K562 (cell line): ENCODE measurements around the gene HSPB6. TPM values are rescaled to one million over a fixed set of nuclear protein-coding genes. Genes with fewer than 3 reads are reported as not detected.
A peak's percentile ranks its signal among the peaks of the same experiment; 100 is the strongest.

ENCODE experiments used
- ATAC-seq: fragments of 200-7000 bp; cut with Tn5 transposase; 3 replicates; pipeline ENCODE4 v1.9.1; 2020; ENCODE audit warnings: moderate library complexity
- BruUV-seq: library from RNA; stranded (reverse); fragments of 400-500 nt; replicated peaks from 2 replicates; lab custom pipeline; 2021; lab: Mats Ljungman, UMichigan
- CTCF ChIA-PET: fragments of 300-600 bp; formaldehyde crosslinking; extraction: SDS; loops from one replicate; lab custom pipeline; 2021; ENCODE audit warnings: low intra/inter-chr PET ratio; lab: Yijun Ruan, JAX
- POLR2A ChIA-PET: fragments of 300-600, 350-650 bp; sonication (Branson Sonifier 250); formaldehyde crosslinking; extraction: SDS; loops from one replicate; lab custom pipeline; 2021; ENCODE audit warnings: antibody characterized with exemption, inconsistent platforms; lab: Yijun Ruan, JAX
- DNase-seq, 4 experiments: peaks; one replicate each; pipeline versions ENCODE4 v3.0.0 to v3.0.0-alpha.2; 2011 to 2018; ENCODE audit warnings: low spot score in 3 of 4, mixed read lengths in 3 of 4; ENCODE audit errors: extremely low read depth in 1 of 4
- FAIRE-seq: peaks from 2 replicates; lab custom pipeline; 2011; peaks lifted over from hg19 to GRCh38; lab: Jason Lieb, UNC
- H2AFZ ChIP-seq: 2 replicates; pipeline ENCODE4 v1.6.0; 2011; ENCODE audit warnings: low read depth, low read length, control low read depth, inconsistent platforms
- H3K27ac ChIP-seq: fragments of 200-600 bp; 3 replicates; pipeline ENCODE4 v1.8.0; 2011; ENCODE audit warnings: low read depth, mild to moderate bottlenecking, control low read depth, inconsistent platforms, low read length, moderate library complexity, mixed read lengths; ENCODE audit errors: extremely low read depth
- H3K27me3 ChIP-seq, 2 experiments: fragments of 300-600 bp in 1 of 2; 2 replicates in 1 of 2; 3 replicates in 1 of 2; pipeline versions ENCODE4 v1.6.0 to v1.8.0; 2011; ENCODE audit warnings: inconsistent platforms in 2 of 2, low read length in 2 of 2, mild to moderate bottlenecking in 1 of 2, mixed read lengths in 1 of 2, moderate library complexity in 1 of 2; ENCODE audit not compliant: control insufficient read depth in 2 of 2, insufficient read depth in 2 of 2
- H3K36me3 ChIP-seq: fragments of 300-600 bp; 3 replicates; pipeline ENCODE4 v1.8.0; 2011; ENCODE audit warnings: mild to moderate bottlenecking, low read length, inconsistent platforms; ENCODE audit not compliant: control insufficient read depth, insufficient read depth
- H3K4me1 ChIP-seq, 2 experiments: fragments of 200-600 bp in 1 of 2; replicated peaks in 1 of 2; 2 replicates in 1 of 2; 3 replicates in 1 of 2; pipeline versions ENCODE4 v1.5.1 to v1.8.0; 2011; ENCODE audit warnings: inconsistent platforms in 2 of 2, low read length in 2 of 2, mild to moderate bottlenecking in 1 of 2, mixed read lengths in 1 of 2, moderate library complexity in 1 of 2; ENCODE audit not compliant: control insufficient read depth in 2 of 2, insufficient read depth in 2 of 2
- H3K4me2 ChIP-seq: 2 replicates; pipeline ENCODE4 v1.6.1; 2011; ENCODE audit warnings: low read length, control low read depth, inconsistent platforms, mixed read lengths; ENCODE audit not compliant: insufficient read depth
- H3K4me3 ChIP-seq: fragments of 200-600 bp; sonication (generic), shearing (Covaris generic); 2 replicates; pipeline ENCODE4 v1.5.1; 2016; ENCODE audit warnings: control low read depth, inconsistent platforms
- H3K79me2 ChIP-seq: fragments of 200-600 bp; 3 replicates; pipeline ENCODE4 v1.8.0; 2011; ENCODE audit warnings: low read length, inconsistent platforms; ENCODE audit not compliant: control insufficient read depth, insufficient read depth
- H3K9ac ChIP-seq, 2 experiments: 2 replicates each; pipeline versions ENCODE4 v1.6.0 to v1.6.1; 2011; ENCODE audit warnings: low read depth in 2 of 2, low read length in 2 of 2, control low read depth in 1 of 2, inconsistent platforms in 1 of 2, mild to moderate bottlenecking in 1 of 2, mixed read lengths in 1 of 2; ENCODE audit not compliant: insufficient read depth in 1 of 2
- H3K9me1 ChIP-seq: one replicate; pipeline ENCODE4 v1.6.0; 2011; ENCODE audit warnings: inconsistent platforms, mild to moderate bottlenecking, low read length, moderate library complexity; ENCODE audit not compliant: control insufficient read depth, insufficient read depth
- H3K9me3 ChIP-seq: replicated peaks from 2 replicates; pipeline ENCODE4 v1.5.1; 2011; ENCODE audit warnings: low read depth, low read length, inconsistent platforms; ENCODE audit not compliant: control insufficient read depth, insufficient read depth
- H4K20me1 ChIP-seq: replicated peaks from 2 replicates; pipeline ENCODE4 v1.6.1; 2011; ENCODE audit warnings: low read length, inconsistent platforms, mixed read lengths; ENCODE audit not compliant: control insufficient read depth, insufficient read depth
- BHLHE40 ChIP-seq: IDR thresholded peaks from 2 replicates; pipeline ENCODE4 v1.6.1; 2011; ENCODE audit warnings: low read length, improper control_type of control experiment
- MCM7 ChIP-seq, 2 experiments: fragments of 450-650 bp; IDR thresholded peaks; 2 replicates each; pipeline ENCODE4 v1.6.1; 2016 to 2018
- MGA ChIP-seq: fragments of 450-650 bp; IDR thresholded peaks from 2 replicates; pipeline ENCODE4 v1.6.1; 2016; ENCODE audit warnings: mild to moderate bottlenecking, moderate library complexity
- SMARCB1 ChIP-seq: IDR thresholded peaks from 2 replicates; pipeline ENCODE4 v1.6.1; 2011; ENCODE audit warnings: improper control_type of control experiment, low read depth; ENCODE audit not compliant: insufficient read length
- SRF ChIP-seq, 2 experiments: fragments of 250-450, 450-650 bp in 1 of 2; sonication (Bioruptor Pico) in 1 of 2; sonication (generic) in 1 of 2; formaldehyde crosslinking; IDR thresholded peaks; 2 replicates each; pipeline versions ENCODE4 v1.5.0 to v1.5.1; 2020 to 2022; ENCODE audit warnings: mild to moderate bottlenecking in 1 of 2, missing genetic modification reagents in 1 of 2
- TEAD4 ChIP-seq, 2 experiments: sonication (generic) in 1 of 2; formaldehyde crosslinking in 1 of 2; IDR thresholded peaks; 2 replicates each; pipeline versions ENCODE4 v1.6.1 to v1.8.0; 2012 to 2022; ENCODE audit warnings: borderline replicate concordance in 1 of 2, inconsistent platforms in 1 of 2, low read length in 1 of 2, mild to moderate bottlenecking in 1 of 2, missing genetic modification reagents in 1 of 2
- U2AF1 ChIP-seq: fragments of 200-400 bp; formaldehyde crosslinking; optimal IDR thresholded peaks from 2 replicates; pipeline ENCODE3; 2017; ENCODE audit warnings: mild to moderate bottlenecking, low read depth, low read length, moderate library complexity
- WGBS: fragments of 100-300 bp; shearing (Covaris generic); methylation state at CpG from one replicate; pipeline ENCODE4 v1.1.6; 2016; ENCODE audit warnings: low coverage, mixed read lengths; ENCODE audit not compliant: insufficient coverage; ENCODE audit errors: missing lambda C conversion rate; 5-methylcytosine and 5-hydroxymethylcytosine counted together
- in situ Hi-C: fragments of 300-500 bp; cut with MboI; formaldehyde crosslinking; loops from 4 replicates; pipeline ENCODE4 v1.15.0; 2018; ENCODE audit warnings: inconsistent platforms, mixed read lengths
- intact Hi-C: fragments of 100-400 bp; cut with micrococcal nuclease; formaldehyde crosslinking; loops from 2 replicates; pipeline ENCODE4 v1.14.2; 2022
- polyA plus RNA-seq, 8 experiments: library from polyadenylated mRNA; depleted of rRNA in 4 of 8; stranded (reverse) in 5 of 8; unstranded in 3 of 8; fragments of >200 nt; fragmentation: Nextera tagmentation in 2 of 8; fragmentation: Illumina TruSeq in 1 of 8; extraction: Ambion mirVana in 2 of 8; extraction: Trizol in 1 of 8; gene quantifications; 2 replicates each; pipeline versions ENCODE4 v1.2.1 to v1.2.3, GENCODE V29; 2011 to 2014; ENCODE audit warnings: inconsistent platforms in 1 of 8, missing spikeins in 1 of 8
- total RNA-seq, 7 experiments: library from RNA; depleted of rRNA in 6 of 7; stranded (reverse); fragments of >200 nt in 6 of 7; fragmentation: Illumina TruSeq in 2 of 7; extraction: Trizol in 2 of 7; gene quantifications; 2 replicates each; pipeline versions ENCODE4 v1.2.1 to v1.2.3, GENCODE V29; 2011 to 2021; ENCODE audit warnings: low replicate concordance in 1 of 7
- TF ChIP-seq, protein P1 (sequence below): sonication (generic); formaldehyde crosslinking; IDR thresholded peaks from 2 replicates; pipeline ENCODE4 v1.8.0; 2022; ENCODE audit warnings: mild to moderate bottlenecking, low read depth, missing genetic modification reagents
- TF ChIP-seq, protein P2 (sequence below): IDR thresholded peaks from 2 replicates; pipeline ENCODE4 v1.6.1; 2011; ENCODE audit not compliant: insufficient read length; ENCODE audit errors: extremely low read depth

HSPB6 gene
- total and polyA plus RNA-seq, 9 of the 15 experiments (the other 6 are each of a cell fraction or from before 2014, with no cell fraction given), result 0.55 TPM; not detected in 8

DNA sequence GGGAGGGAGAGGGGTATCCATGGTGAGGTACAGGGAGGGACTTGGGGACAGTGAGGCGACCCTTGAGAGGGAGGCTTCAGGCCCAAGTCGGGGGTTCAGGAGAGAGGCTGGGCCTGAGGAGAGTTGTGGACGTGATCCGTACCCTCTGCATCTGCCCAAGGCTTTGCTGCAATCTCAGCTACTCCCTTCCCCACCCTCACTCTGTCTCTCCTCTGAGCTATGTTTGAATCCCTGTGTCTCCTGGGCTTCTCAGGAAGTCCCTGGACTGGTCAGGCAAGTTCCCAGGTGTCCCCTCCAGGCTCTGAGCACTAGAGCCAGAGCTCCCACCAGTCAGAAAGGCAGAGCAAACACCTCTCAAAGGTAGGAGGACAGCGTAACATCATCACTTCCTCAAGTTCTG, 6.7 kb downstream of the HSPB6 start:
- H3K79me2 ChIP-seq, result peaks cover 16% of the 10 kb centered on the region
- H3K36me3 ChIP-seq, result peaks cover 23% of the 10 kb centered on the region; the same call in 1 of the 3 replicates
- peak overlapping the region in 1 of 2 experiments; percentile 81; a peak in 3 of 4 replicates for H3K9ac ChIP-seq
- no peak for ATAC-seq
- H4K20me1 ChIP-seq, result no peaks in the 10 kb centered on the region
- no peak overlapping the region for H3K4me3 ChIP-seq
- CTCF ChIA-PET, result no interaction called here
- no peak for DNase-seq
- no TSS peak for BruUV-seq
- WGBS, result 100% methylated on average over 1 of the region's 5 CpGs
- POLR2A ChIA-PET, result interaction anchor here (1.3 kb wide), 1 partner anchor 15 kb away, joined by 4 read pairs; no protein-coding TSS in a partner anchor
- intact Hi-C loops, result no loop called here
- H3K9me3 ChIP-seq, result no peaks in the 10 kb centered on the region
- H3K4me2 ChIP-seq, result no peak overlapping the region
- in situ Hi-C loops, result no loop called here
- peaks cover 9 to 27% of the 10 kb centered on the region in 2 experiments; a peak in 4 of 5 replicates for H3K4me1 ChIP-seq
- H3K9me1 ChIP-seq, result no peaks in the 10 kb centered on the region
- no peak overlapping the region for H2AFZ ChIP-seq
- no peak overlapping the region for H3K27ac ChIP-seq
- no peaks in the 10 kb centered on the region for H3K27me3 ChIP-seq
- no peak for FAIRE-seq
- TF ChIP-seq MGA (no peak), MCM7 (IDR thresholded peaks at IDR 0.05) (no peak), U2AF1 (no peak), SMARCB1 (no peak), SRF (CRISPR knock-in tag; IDR thresholded peaks at IDR 0.05) (no peak), BHLHE40 (no peak), TEAD4 (IDR thresholded peaks at IDR 0.05; ENCODE audit: low read length) (no peak), TEAD4 (CRISPR knock-in tag; IDR thresholded peaks at IDR 0.05; ENCODE audit: borderline replicate concordance) (no peak)
- TF ChIP-seq, protein P1, sequence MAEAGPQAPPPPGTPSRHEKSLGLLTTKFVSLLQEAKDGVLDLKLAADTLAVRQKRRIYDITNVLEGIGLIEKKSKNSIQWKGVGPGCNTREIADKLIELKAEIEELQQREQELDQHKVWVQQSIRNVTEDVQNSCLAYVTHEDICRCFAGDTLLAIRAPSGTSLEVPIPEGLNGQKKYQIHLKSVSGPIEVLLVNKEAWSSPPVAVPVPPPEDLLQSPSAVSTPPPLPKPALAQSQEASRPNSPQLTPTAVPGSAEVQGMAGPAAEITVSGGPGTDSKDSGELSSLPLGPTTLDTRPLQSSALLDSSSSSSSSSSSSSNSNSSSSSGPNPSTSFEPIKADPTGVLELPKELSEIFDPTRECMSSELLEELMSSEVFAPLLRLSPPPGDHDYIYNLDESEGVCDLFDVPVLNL, result no peak
- TF ChIP-seq, protein P2, sequence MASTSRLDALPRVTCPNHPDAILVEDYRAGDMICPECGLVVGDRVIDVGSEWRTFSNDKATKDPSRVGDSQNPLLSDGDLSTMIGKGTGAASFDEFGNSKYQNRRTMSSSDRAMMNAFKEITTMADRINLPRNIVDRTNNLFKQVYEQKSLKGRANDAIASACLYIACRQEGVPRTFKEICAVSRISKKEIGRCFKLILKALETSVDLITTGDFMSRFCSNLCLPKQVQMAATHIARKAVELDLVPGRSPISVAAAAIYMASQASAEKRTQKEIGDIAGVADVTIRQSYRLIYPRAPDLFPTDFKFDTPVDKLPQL, result no peak
